HG02870 (cell line): ENCODE results near the gene KRT86.
"Not testable (repeated sequence)": the region's sequence is repeated elsewhere in the genome, so short reads cannot be mapped to it uniquely, and the experiment has no call there.

Source experiments
- ATAC-seq: cut with Tn5 transposase; IDR thresholded peaks from one replicate; pipeline ENCODE4 v1.9.1; 2021; ENCODE audit warnings: mild to moderate bottlenecking, moderate library complexity; ENCODE audit not compliant: unreplicated experiment

The KRT86 gene

DNA sequence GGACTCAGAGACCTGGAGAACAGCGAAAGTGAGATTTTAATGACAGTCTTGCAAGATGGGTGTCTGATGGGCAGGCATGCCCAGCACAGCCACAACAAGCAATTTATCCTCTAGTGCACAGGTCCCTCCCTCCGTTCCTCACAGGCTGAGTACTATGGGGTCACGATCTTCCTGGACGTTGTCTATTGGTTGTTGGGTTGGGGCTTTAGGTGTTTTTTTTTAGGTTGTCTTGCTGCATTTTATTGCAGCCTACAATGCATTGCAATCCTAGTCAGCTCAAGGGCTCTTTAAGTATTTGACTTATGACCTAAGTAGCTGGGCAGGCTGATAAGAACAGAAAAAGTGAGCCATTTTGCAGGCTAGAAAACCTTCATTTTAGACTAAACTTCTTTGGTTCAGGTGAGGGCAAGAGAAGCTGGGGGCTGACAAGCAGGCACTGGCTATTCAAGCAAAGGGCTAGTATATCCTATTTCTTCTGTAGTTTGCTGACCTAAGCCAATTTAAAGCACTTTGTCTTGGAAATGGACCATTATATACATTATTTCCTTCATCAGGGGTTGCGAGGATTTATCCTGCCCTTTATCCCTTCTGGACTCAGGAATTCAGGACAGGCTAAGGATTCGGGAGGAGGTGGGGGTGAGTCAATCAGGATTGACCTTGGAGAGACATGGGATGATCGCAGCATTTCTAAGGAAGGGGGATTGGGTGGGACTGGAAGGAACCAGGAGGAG, 35.4 kb upstream of the KRT86 start:
- ATAC-seq, result no peak

DNA sequence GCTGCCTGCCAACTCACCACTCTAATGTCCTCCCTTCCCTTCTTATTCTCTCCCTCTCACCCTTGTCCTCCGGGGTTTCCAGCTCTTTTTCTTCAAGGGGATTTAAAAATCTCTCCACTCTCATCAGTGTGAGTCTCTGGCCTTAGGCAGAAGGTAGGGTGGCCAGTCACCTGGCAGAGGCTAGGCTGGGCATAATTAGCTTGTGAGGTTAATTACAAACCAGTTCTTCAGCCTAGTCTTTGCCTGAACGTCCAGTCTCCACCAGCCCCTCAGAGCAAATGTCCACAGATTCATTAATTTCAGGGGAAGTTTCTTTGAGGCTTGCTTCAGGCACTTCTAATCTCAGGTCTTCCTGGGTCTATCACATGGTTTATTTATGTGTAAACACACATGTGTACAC, 34.7 kb upstream of the KRT86 start:
- ATAC-seq, result no peak

DNA sequence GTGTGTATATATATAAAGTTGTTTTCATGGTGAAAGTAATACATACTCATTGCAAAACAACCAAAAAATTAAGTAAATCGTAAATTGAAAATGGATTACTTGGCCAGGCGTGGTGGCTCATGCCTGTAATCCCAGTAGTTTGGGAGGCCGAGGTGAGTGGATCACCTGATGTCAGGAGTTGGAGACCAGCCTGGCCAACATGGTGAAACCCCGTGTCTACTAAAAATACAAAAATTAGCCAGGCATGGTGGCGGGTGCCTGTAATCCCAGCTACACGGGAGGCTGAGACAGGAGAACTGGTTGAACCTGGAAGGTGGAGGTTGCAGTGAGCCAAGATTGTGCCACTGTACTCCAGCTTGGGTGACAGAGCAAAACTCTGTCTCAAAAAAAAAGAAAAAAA, 34.2 kb upstream of the KRT86 start:
- ATAC-seq, result not testable (repeated sequence)

DNA sequence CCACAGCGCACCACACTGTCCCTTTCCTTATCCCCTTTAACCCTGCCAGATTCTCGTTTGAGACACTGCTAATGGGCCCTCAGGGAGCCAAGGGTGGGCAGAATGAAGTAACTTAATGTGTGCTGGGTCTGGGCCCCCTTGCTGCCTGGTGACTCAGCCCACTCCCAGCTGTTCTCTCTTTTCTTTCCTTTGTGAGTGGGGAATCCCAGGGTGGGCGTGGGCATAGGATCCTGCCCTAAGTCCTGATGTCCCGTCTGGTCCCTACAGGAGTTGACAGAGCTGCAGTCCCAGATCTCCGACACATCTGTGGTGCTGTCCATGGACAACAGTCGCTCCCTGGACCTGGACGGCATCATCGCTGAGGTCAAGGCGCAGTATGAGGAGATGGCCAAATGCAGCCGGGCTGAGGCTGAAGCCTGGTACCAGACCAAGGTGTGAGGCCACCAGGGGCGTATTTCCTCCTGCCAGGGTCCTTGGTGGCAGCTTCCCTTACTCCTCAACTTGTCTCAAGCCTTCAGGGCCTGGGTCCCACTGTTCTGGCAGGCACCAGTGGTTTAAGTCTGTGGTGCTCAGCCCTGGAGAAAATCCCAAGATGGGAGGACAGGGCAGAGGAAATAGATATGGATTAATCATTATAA, 33.1 kb upstream of the KRT86 start:
- no peak for ATAC-seq

DNA sequence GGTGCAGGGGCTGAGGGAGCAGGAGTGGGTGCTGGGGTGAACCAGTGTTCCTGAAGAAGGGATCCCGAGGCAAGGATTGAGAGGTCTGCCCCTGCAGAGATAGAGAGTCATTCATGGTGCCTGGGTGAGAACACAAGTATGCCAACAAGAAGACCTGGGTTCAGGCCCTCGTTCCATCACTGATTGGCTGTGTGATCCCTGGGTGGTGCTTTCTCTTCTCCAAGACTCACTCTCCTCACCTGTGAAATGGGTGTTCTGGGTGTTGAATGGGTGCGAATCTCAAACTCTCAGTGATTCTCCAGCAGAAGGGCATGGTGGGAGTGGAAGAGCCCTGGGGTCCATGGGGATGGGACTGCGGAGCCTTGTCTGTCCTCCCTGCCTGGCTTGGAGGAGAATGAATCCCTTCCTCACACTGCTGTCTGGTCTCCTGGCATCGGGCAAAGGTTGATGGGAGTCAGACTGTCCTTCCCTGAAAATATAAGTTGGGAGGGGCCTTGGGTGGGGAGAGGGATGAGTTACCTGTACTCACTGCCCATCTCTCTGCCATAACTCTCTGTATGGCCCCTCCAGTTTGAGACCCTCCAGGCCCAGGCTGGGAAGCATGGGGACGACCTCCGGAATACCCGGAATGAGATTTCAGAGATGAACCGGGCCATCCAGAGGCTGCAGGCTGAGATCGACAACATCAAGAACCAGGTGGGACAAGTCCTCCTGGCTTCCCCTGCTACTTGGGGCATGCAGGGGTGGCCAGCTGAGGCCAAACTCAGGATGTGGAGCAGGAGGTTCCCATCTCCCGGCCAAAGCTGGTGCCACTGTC, 31.8 kb upstream of the KRT86 start:
- no peak for ATAC-seq

DNA sequence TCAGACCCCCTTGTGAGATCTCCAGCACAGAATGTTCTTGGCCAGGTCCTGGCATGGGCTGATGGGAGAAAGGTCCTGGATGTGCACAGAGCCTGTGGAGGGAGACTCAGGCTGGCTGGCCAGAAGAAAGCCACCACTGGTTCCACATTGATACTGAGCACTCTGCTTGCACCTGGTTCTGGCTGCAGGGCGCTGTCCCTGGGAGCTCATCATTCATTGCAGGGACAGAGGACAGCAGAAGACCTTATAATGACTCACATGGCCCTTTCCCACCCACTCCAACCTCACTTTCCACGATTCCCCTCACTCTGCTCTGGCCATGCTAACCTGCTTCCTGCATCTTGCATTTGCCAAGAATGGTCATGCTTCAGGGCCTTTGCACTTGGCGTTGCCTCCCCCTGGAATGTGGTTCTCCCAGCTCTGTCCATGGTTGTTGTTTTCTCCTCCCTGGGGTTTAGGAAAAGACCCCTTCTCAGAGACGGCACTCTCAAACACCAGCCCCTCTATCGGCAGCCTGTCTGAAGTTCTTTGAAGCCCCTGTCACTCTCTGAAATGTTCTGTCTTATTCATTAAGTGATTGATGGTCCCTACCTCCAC, 31.1 kb upstream of the KRT86 start:
- no peak for ATAC-seq

DNA sequence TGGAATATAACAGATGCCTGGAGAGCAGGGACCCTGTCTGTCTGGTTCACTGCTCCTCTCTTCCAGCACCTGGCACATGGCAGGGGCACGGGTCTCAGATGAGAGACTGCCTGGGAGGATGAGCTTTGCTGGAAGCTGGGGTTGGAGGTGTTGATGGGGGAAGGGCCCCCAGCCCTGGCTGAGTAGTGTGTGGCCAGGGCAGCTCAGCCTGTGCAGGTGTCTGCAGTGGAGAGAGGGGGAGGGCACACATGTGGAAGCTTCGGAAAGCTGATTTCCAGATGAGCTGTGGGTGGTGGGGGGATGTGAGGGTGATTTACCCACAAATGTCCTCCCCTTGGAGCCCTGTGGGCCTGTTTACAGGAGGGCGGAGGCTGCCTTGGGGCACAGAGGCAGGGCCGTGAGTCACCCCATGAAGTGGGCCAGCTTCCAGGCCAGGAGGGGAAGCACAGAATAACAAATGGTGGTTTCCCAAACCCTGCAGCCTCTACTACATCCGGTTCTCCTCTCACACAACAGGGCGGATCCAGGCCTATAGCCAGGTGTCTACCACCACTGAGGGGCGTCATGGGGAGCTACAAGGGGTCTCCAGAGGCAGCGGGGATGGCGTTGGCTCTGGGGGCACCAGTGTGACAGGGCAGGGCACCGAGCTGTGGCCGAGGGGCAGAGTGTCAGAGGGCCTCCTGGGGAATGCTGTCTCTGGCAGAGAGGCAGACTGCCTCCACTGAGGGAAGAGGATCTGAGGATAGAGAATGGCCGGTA, 30.4 kb upstream of the KRT86 start:
- peak; percentile 86 for ATAC-seq

DNA sequence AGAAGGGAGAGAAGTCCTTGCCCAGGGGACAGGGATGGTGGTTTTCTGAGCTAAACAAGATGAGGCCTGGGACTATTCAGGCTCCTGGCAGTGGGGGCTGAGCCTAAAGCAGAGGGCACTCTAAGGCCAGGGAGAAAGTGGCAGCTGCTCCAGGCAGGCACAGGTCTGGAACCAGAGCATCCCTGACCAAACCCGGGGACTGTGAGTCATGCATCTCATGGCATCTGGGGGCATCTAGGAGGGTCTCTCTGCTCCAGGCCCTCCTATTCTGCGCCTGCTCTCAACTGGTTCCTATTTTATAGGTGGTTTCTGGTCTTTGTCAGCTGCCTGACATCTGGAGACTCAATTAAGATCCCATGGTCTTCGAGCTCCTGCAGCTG, 29.8 kb upstream of the KRT86 start:
- peak; percentile 3 for ATAC-seq

DNA sequence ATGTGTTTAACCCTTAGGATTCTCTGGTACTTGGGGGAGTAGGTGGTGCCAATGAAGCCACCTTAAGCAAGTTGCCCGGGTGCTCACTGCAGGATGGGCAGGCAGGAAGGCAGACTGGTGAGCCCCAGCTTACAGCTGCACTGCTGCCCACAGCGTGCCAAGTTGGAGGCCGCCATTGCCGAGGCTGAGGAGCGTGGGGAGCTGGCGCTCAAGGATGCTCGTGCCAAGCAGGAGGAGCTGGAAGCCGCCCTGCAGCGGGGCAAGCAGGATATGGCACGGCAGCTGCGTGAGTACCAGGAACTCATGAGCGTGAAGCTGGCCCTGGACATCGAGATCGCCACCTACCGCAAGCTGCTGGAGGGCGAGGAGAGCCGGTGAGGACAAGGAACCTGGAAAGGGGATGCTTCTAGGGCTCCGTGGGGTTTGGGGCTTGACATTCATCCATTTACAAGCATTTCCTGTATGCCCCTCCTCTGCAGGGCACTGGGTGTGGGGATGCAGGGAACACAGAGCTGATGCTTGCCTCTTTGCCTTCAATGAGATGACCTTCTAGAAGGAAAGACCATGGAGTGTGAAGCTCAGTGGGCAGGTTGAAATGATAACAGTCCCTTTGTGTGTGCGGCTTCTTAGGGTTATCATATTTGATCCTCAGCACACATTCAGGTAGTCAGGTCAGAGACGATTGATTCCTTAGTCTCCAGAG, 29.0 kb upstream of the KRT86 start:
- ATAC-seq, result no peak

DNA sequence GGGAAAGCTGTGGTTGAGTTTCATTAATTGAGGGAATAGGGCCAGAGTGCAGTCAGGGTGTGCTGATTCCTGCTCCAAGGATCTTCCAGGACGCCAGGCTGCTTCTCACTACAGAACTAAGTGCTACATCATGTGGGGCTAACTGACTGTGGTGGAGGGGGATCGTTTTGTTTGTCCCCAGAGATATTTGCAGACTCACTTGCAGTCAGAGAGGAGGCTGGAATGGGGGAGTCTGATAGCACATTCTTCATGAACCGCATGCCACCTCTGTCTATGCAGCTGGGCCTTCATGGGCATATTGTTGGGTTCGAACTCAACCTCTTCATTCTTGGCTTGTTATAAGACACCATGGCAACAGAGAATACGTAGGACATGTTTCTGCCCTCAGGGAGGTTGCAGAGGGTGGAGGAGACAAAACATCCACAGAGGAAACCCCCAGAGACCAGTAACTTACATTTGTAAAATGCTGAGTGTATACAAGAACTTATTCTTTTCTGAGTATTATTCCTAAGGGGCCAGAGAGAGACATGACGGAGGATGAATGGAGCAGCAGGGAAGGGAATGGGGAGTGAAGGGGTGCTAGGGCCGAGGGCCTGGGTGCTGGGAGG, 28.4 kb upstream of the KRT86 start:
- ATAC-seq, result no peak

DNA sequence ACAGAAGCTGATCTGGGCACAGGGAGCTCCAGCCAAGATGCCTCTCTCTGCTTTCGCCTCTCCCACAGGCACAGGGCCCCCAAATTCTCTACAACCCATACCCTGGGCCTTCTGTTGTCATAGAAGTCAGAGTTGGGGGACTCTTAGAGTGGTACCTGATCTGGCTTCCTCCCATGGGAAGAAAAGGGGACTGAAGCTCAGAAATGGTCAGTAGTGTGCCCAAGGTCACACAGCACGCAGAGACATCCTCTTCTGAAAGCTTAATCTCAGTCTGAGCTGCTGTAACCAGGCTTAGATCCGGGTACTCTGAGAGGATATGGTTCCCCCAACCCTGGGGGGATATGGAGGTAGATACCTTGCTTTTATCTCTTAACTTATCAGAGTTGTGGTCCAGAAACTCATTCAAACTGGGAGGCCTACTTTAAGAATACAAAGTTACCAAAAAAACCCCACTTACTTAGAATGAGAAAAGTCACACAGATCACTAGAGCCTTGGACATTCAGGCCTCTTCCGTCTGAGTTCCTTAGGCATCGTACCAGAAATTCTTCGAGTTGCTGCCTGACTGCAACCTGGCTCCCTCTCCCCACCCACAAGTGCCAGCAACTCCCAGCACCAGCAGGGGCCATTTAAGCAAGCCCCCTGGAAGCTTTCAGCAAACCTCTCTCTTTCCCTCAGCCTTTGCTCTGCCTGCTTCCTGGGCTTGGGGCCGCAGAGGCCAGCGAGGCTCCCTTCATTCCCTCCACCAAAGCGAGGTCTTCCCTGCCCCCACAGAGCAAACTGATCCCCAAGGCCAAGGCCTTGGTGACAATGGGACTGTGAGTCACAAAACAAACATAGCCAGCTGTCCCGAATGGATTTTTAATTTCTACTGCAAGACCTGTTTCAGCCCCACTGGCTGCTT, 27.5 kb upstream of the KRT86 start:
- ATAC-seq, result no peak

DNA sequence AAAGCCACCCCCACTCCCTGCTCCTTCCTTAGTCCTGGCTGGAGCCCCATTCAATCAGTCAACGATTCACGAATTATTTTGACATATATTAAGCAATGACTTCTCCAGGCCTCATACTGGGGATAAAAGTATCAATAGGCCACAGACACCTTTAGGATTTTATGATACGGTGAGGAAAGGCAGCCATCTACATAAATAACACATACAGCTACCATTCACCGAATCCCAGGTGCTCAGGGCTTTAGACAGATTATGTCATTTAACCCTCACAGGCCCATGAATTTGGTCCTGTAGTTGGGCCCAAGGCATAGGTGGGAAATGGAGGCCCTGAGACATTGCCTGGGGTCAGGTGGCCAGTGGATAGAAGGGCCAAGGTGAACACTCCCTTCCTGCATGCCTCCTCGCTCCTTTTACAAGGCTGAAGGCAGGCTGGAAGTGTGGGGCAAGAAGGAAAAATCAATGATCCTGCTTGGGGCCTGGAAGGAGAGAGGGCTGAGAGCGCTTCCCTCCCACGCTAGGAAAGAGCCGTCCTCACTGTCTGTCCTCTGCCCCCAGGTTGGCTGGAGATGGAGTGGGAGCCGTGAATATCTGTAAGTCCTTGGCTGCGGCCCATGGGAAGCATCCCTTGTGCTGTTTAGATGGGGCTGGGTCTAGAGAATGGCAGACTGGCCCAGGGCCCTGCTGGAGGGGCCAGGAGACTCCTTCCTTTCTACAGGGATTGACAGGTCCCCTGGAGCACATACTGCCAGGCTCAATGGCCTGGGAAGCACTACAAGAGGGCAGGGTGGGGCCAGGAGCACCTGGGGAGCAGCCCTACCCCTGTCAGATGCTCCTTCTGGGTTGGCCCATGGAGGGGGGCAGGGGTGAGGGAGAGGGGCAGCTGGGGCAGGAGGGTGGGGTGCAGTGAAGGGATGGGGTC, 26.6 kb upstream of the KRT86 start:
- ATAC-seq, result no peak

DNA sequence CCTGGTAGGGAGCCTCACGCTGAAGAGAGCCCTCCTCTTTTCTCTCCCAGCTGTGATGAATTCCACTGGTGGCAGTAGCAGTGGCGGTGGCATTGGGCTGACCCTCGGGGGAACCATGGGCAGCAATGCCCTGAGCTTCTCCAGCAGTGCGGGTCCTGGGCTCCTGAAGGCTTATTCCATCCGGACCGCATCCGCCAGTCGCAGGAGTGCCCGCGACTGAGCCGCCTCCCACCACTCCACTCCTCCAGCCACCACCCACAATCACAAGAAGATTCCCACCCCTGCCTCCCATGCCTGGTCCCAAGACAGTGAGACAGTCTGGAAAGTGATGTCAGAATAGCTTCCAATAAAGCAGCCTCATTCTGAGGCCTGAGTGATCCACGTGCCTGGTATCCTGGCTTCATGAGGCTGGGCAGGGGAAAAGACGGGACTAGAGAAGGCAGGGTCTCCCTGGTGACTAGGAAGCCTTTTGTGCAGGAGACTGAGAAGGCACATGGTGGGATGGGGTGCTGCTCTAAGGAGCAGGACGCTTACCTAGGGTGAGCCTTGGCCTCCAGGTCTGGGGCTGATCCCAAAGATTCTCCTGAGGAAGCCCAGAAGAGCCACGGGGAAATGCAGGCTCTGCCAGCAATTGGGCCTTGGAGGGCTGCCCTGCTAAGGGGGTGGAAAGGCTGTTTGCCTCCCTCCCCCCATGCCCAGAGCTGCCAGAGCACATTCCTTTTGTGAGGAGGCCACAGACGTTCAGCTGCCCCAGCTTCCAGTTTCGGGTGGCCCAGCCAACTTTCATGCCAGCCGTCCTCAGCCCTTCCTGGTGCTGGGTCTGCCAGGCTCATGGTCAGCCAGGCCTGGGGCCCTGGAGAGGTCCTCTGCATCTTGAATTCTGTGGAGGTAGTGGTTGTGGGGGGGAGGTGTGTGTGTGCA, 25.6 kb upstream of the KRT86 start:
- no peak for ATAC-seq

DNA sequence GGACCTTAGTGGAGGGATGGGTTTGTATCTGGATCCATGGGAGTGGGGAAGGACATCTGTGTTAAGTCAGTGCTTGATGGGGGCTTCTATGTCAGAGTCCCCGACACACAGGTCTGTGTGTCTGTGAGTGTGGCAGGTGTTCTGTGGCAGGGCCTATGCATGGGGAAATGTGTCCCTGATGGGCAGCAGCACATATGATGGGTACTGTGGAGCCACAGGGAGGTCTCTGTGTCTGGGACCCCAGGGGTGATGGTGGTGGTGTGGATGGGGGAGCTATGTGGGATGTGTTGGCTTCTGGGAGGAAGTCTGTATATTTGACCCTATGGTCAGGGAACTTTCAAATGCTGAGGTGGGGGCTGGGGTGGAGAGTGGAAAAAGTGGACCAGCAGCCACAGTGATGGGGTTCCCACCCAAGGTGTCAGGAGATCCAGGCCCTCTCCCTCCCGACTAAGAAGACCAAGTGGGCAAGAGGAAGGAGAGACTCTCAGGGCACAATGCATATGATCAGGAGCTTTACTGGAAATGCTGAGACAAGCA, 24.9 kb upstream of the KRT86 start:
- ATAC-seq, result no peak

DNA sequence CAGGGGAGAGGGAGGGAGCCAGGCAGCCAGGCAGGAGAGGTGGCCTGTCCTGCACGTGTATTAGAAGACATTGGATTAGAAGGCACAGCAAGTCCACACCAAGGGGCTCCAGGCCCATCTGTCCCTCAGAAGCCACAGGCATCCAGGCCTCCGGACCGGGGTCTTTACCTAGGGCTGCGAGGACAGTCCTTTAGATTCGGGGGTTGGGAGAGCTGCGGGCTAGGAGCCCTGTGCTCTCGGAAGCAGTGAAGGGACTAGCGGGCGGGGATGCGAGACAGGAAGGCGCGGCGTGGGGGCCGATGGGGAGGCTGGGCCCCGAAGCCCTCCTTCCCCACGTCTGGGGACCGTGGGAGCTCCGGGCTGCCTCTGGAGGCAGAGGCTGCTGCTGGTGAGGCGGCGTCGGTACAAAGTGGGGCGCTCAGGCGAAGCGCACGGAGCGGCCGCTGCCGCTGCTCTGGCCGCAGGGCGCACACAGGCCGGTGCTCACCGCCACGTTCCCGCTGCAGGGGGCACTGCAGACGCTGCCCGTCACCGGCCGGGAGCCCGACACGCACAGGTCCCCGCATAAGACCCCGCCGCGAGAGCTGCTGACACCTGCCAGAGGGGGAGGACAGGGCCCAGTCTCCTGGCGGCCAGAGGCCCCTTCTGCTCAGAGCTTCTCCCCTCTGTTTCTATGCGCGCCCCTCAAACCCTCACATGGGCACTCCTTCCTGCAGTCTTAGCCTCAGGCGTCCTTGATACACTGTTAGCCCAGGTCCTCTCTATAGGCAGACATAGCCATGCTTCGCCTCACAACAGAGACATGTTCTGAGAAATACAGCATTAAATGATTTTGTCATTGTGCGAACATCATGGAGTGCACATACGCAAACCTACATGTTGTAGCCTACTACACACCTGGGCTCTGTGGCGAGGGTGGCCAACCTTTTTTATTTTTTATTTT, 24.1 kb upstream of the KRT86 start:
- ATAC-seq, result no peak
